ENCODE measurements around the gene GALK2.
"Not testable (repeated sequence)": the region's sequence is repeated elsewhere in the genome, so short reads cannot be mapped to it uniquely, and the experiment has no call there.

Gene GALK2

DNA sequence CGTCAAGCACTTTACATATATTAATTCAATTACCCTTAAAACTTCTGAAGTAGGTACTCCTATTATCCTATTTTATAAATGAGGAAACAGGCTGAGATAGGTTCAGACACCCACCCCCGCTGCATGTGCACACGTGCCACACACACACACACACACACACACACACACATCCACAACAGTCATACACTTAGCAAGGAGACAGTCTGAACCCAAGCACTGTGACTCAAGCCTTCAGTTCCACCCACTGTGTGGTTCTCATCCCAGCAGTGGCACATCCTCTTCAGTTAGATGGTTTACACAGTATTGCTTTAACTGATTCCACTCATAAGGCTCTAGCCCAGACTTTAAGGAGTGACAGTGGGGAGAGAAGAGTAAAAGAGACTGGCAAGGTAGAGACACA is 161.9 kb downstream of the GALK2 start:
- no peak for DNase-seq (ENCODE audit: insufficient read length, low spot score)
- no peak for TF ChIP-seq CTCF (IDR thresholded peaks at IDR 0.05; ENCODE audit: insufficient read depth, missing control alignments)
- no peak for FAIRE-seq

- DNase-seq (ENCODE audit: insufficient read length, low spot score) (no peak), FAIRE-seq (no peak)
- TF ChIP-seq CTCF (IDR thresholded peaks at IDR 0.05; ENCODE audit: insufficient read depth, missing control alignments) = no peak
Observed at GRCh38 chr15:49339656-49340055, 169.6 kb downstream of the GALK2 start.

DNA sequence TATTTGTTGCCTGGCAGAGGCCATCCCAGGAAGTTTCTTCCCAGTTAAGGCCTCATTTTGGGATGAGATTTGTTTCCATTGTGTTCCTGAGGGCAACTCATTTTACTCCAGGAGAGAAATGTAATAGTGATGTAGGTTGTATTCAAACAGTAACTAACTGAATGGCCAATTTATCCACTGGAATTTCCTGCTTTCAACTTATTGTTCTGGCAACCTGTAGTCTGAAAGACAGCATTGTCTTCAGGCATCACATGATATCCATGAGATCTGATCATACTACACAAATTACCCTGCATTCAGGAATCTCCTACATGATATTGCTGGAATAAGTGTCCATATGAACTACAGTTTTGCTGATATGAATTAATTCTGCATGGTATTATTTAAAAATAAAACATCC is 173.5 kb downstream of the GALK2 start:
- DNase-seq (ENCODE audit: insufficient read length, low spot score) (no peak), FAIRE-seq (no peak)
- TF ChIP-seq CTCF (IDR thresholded peaks at IDR 0.05; ENCODE audit: insufficient read depth, missing control alignments) = no peak

- not testable (repeated sequence) for FAIRE-seq; DNase-seq (ENCODE audit: insufficient read length, low spot score)
Observed at GRCh38 chr15:49354439-49354838, 184.4 kb downstream of the GALK2 start.

GRCh38 chr15:49361370-49361769 is 191.3 kb downstream of the GALK2 start:
- DNase-seq (ENCODE audit: insufficient read length, low spot score) (no peak), FAIRE-seq (no peak)
- no peak for TF ChIP-seq CTCF (IDR thresholded peaks at IDR 0.05; ENCODE audit: insufficient read depth, missing control alignments)

GRCh38 chr15:49366496-49366895 is 196.4 kb downstream of the GALK2 start:
- DNase-seq (ENCODE audit: insufficient read length, low spot score) (no peak), FAIRE-seq (no peak)

DNA sequence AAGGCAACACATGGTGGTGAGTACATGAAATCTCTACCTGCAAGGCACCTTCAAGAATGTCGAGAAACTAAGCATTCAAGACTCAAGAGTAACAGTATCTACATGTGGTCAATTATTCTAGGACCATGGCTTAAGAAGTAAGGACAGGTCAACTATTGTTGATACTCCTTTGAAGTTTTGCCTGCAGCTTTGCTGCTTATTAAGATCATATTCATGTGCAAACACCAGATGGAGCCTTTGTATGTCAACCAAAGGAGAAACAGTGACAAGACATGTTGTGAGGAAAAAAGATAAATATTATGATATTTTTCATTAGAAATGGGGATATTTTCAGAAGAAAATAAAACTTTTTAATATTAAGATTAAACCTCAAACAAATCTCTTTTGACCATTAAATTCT is 200.7 kb downstream of the GALK2 start:
- no peak for FAIRE-seq
- DNase-seq (ENCODE audit: insufficient read length, low spot score) = no peak
- TF ChIP-seq CTCF (IDR thresholded peaks at IDR 0.05; ENCODE audit: insufficient read depth, missing control alignments) = no peak

More at GRCh38 chr15:49366496-49366895, 196.4 kb downstream of the GALK2 start:
- TF ChIP-seq CTCF (IDR thresholded peaks at IDR 0.05; ENCODE audit: insufficient read depth, missing control alignments) = no peak

GRCh38 chr15:49372366-49372765 is 202.3 kb downstream of the GALK2 start:
- FAIRE-seq = no peak
- TF ChIP-seq CTCF (IDR thresholded peaks at IDR 0.05; ENCODE audit: insufficient read depth, missing control alignments) = no peak
- no peak for DNase-seq (ENCODE audit: insufficient read length, low spot score)

Measured in D721Med (cell line).